Measurements from ENCODE around the gene MORN5. TPM values are rescaled to one million over a fixed set of nuclear protein-coding genes. Genes with fewer than 3 reads are reported as not detected.

MORN5 gene
- total RNA-seq, result 7.8 TPM

GRCh38 chr9:122159026-122159924, at the start of gene MORN5, which contains the start of gene NDUFA8:
Gene MORN5, plus strand, starts transcription at chr9:122159908. Its CDS starts 65 bp downstream, at chr9:122159973.
Gene NDUFA8, minus strand, starts transcription at chr9:122159779. Its CDS starts 102 bp downstream, at chr9:122159677.

GRCh38 chr9:122228568-122229484, 69.1 kb downstream of the MORN5 start, which contains the start of gene LHX6:
Gene LHX6, minus strand, starts transcription at chr9:122228957. Its CDS starts 217 bp downstream, at chr9:122228740.

Small RNAs within 50 kb of the gene (small RNA-seq; reads per million reads assigned to genes)
- gene MIR4478, result not detected

Other genes starting within 250 kb of the MORN5 start
- 42.0 TPM for gene TTLL11, start 66.6 kb upstream of the MORN5 start, total RNA-seq
- 58.4 TPM for gene NDUFA8, start 129 bp upstream of the MORN5 start, total RNA-seq
- 22.1 TPM for gene LHX6, start 69.0 kb downstream of the MORN5 start, total RNA-seq
- 21.0 TPM for gene RBM18, start 104.9 kb downstream of the MORN5 start, total RNA-seq
- 25.1 TPM for gene MRRF, start 105.0 kb downstream of the MORN5 start, total RNA-seq
- gene PTGS1, start 211.1 kb downstream of the MORN5 start, total RNA-seq, result 1.4 TPM

Measured in diencephalon (tissue), 1 donor.